ENCODE results near the gene VWF.

The VWF gene

GRCh38 chr12:5944688-5945070 lies 179.8 kb downstream of the VWF start:
- DNase-seq = no peak

GRCh38 chr12:5944053-5944452 lies 180.4 kb downstream of the VWF start:
- DNase-seq = no peak

GRCh38 chr12:5941907-5942306 lies 182.6 kb downstream of the VWF start:
- DNase-seq = no peak

GRCh38 chr12:5927732-5928516 lies 196.5 kb downstream of the VWF start:
- DNase-seq = no peak

- no peak for DNase-seq
Measured at GRCh38 chr12:5925646-5926045, 198.8 kb downstream of the VWF start.

- DNase-seq = no peak
Measured at GRCh38 chr12:5924342-5924741, 200.1 kb downstream of the VWF start.

GRCh38 chr12:5923751-5924150 lies 200.7 kb downstream of the VWF start:
- DNase-seq = no peak

- DNase-seq = no peak
Measured at GRCh38 chr12:5923043-5923605, 201.3 kb downstream of the VWF start.

GRCh38 chr12:5921966-5922899 lies 202.2 kb downstream of the VWF start:
- DNase-seq = no peak

- no peak for DNase-seq
Measured at GRCh38 chr12:5921027-5921909, 203.2 kb downstream of the VWF start.

GRCh38 chr12:5916785-5917290 lies 207.6 kb downstream of the VWF start:
- DNase-seq = no peak

GRCh38 chr12:5915511-5915910 lies 209.0 kb downstream of the VWF start:
- DNase-seq = no peak

GRCh38 chr12:5914387-5915149 lies 209.9 kb downstream of the VWF start:
- no peak for DNase-seq

- no peak for DNase-seq
Measured at GRCh38 chr12:5913387-5913786, 211.1 kb downstream of the VWF start.

- no peak for DNase-seq
Measured at GRCh38 chr12:5912437-5913334, 211.8 kb downstream of the VWF start.

GRCh38 chr12:5912011-5912410 lies 212.5 kb downstream of the VWF start:
- DNase-seq = no peak

GRCh38 chr12:5910790-5911548 lies 213.5 kb downstream of the VWF start:
- no peak for DNase-seq

GRCh38 chr12:5909560-5909959 lies 214.9 kb downstream of the VWF start:
- DNase-seq = no peak

- no peak for DNase-seq
Measured at GRCh38 chr12:5908251-5908650, 216.2 kb downstream of the VWF start.

- DNase-seq = no peak
Measured at GRCh38 chr12:5907807-5908206, 216.7 kb downstream of the VWF start.
